NCI-H226 (cell line): ENCODE measurements around the gene GUCA1C.
A peak's percentile ranks its signal among the peaks of the same experiment; 100 is the strongest.

Source experiments
- DNase-seq: peaks from one replicate; pipeline ENCODE4 v3.0.0-alpha.2; 2015

The GUCA1C gene

GRCh38 chr3:108907194-108907593 is 46.5 kb downstream of the GUCA1C start:
- DNase-seq = no peak

- no peak for DNase-seq
Measured at GRCh38 chr3:108899530-108899929, 54.1 kb downstream of the GUCA1C start.

GRCh38 chr3:108897883-108898282 is 55.8 kb downstream of the GUCA1C start:
- DNase-seq = no peak

GRCh38 chr3:108894981-108895380 is 58.7 kb downstream of the GUCA1C start:
- DNase-seq = no peak

- no peak for DNase-seq
Measured at GRCh38 chr3:108891833-108892232, 61.8 kb downstream of the GUCA1C start.

- DNase-seq = no peak
Measured at GRCh38 chr3:108887777-108888176, 65.9 kb downstream of the GUCA1C start.

- DNase-seq = no peak
Measured at GRCh38 chr3:108887121-108887520, 66.6 kb downstream of the GUCA1C start.

GRCh38 chr3:108883373-108883772 is 70.3 kb downstream of the GUCA1C start:
- DNase-seq = no peak

- no peak for DNase-seq
Measured at GRCh38 chr3:108882762-108883161, 70.9 kb downstream of the GUCA1C start.

- DNase-seq = no peak
Measured at GRCh38 chr3:108879915-108880314, 73.8 kb downstream of the GUCA1C start.

GRCh38 chr3:108877901-108878300 is 75.8 kb downstream of the GUCA1C start:
- DNase-seq = no peak

GRCh38 chr3:108863799-108864135 is 89.9 kb downstream of the GUCA1C start:
- no peak for DNase-seq

GRCh38 chr3:108862865-108863798 is 90.5 kb downstream of the GUCA1C start:
- peak; percentile 84 for DNase-seq

GRCh38 chr3:108861401-108861800 is 92.3 kb downstream of the GUCA1C start:
- no peak for DNase-seq
